Measurements from ENCODE around the gene EBF3.

The EBF3 gene

GRCh38 chr10:129963641-129964501 is at the start of gene EBF3:
Gene EBF3 (minus strand): TSS chr10:129964274. CDS start chr10:129963768, 506 bp downstream.
- TF ChIP-seq CTCF (IDR thresholded peaks at IDR 0.05; ENCODE audit: low read depth, low read length), result no peak

GRCh38 chr10:130013335-130014262 is 49.5 kb upstream of the EBF3 start:
- DNase-seq (ENCODE audit: low read depth, low spot score), result no peak
- TF ChIP-seq CTCF (IDR thresholded peaks at IDR 0.05; ENCODE audit: low read depth, low read length), result no peak
- in situ Hi-C loops (cut with HindIII; ENCODE audit: low sequenced_read_pairs), result no loop called here
- H3K4me3 ChIP-seq (ENCODE audit: low read depth, low read length), result no peak overlapping the region

More at GRCh38 chr10:129963641-129964501, at the start of gene EBF3:
- no peak for DNase-seq (ENCODE audit: low read depth, low spot score)
- H3K4me3 ChIP-seq (ENCODE audit: low read depth, low read length), result peak within 1 kb of the TSS; percentile 43
- in situ Hi-C loops (cut with HindIII; ENCODE audit: low sequenced_read_pairs), result no loop called here

- no peak for DNase-seq (ENCODE audit: low read depth, low spot score)
- H3K4me3 ChIP-seq (ENCODE audit: low read depth, low read length), result no peak overlapping the region
- in situ Hi-C loops (cut with HindIII; ENCODE audit: low sequenced_read_pairs), result no loop called here
- TF ChIP-seq CTCF (IDR thresholded peaks at IDR 0.05; ENCODE audit: low read depth, low read length), result no peak
These were observed 48.1 kb upstream of the EBF3 start for GRCh38 chr10:130012129-130012528.

DNA sequence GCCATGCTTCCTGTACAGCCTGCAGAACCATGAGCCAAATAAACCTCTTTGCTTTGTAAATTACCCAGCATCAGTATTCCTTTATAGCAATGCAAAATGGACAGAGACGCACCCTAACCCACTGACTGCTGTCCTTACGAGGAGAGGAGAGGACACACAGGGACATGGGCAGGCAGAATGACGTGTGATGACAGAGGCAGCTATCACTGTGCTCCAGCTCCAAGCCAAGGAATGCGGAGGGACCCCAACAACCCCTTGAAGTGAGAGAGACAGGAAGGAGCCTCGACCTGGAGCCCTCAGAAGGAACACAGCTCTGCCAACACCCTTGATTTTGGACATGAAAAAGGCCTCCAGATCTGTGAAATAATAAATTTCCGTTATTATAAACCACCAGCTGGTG is 46.6 kb upstream of the EBF3 start:
- in situ Hi-C loops (cut with HindIII; ENCODE audit: low sequenced_read_pairs), result no loop called here
- DNase-seq (ENCODE audit: low read depth, low spot score), result no peak
- no peak overlapping the region for H3K4me3 ChIP-seq (ENCODE audit: low read depth, low read length)
- TF ChIP-seq CTCF (IDR thresholded peaks at IDR 0.05; ENCODE audit: low read depth, low read length), result no peak

GRCh38 chr10:130009228-130009627 is 45.2 kb upstream of the EBF3 start:
- in situ Hi-C loops (cut with HindIII; ENCODE audit: low sequenced_read_pairs), result no loop called here
- TF ChIP-seq CTCF (IDR thresholded peaks at IDR 0.05; ENCODE audit: low read depth, low read length), result no peak
- no peak overlapping the region for H3K4me3 ChIP-seq (ENCODE audit: low read depth, low read length)
- DNase-seq (ENCODE audit: low read depth, low spot score), result no peak

GRCh38 chr10:130003787-130004613 is 39.9 kb upstream of the EBF3 start:
- in situ Hi-C loops (cut with HindIII; ENCODE audit: low sequenced_read_pairs), result no loop called here
- no peak for DNase-seq (ENCODE audit: low read depth, low spot score)
- no peak overlapping the region for H3K4me3 ChIP-seq (ENCODE audit: low read depth, low read length)
- no peak for TF ChIP-seq CTCF (IDR thresholded peaks at IDR 0.05; ENCODE audit: low read depth, low read length)

All from astrocyte of the spinal cord (primary cell).